HepG2 (cell line): ENCODE data around the gene KCNMB2. TPM values are rescaled to one million over a fixed set of nuclear protein-coding genes. Genes with fewer than 3 reads are reported as not detected.

Source experiments
- ATAC-seq: fragments of 200-7000 bp; cut with Tn5 transposase; 3 replicates; pipeline ENCODE4 v1.9.1; 2020; ENCODE audit warnings: mild to moderate bottlenecking, moderate library complexity
- BruUV-seq: library from RNA; stranded (reverse); fragments of 400-500 nt; replicated peaks from 2 replicates; lab custom pipeline; 2021; lab: Mats Ljungman, UMichigan
- CTCF ChIA-PET: fragments of 300-600 bp; formaldehyde crosslinking; extraction: SDS; loops from one replicate; lab custom pipeline; 2021; ENCODE audit warnings: low total read pairs, inconsistent platforms, low intra/inter-chr PET ratio; lab: Yijun Ruan, JAX
- POLR2A ChIA-PET: fragments of 350-600 bp; sonication (Branson Sonifier 250); formaldehyde crosslinking; loops from one replicate; lab custom pipeline; 2020; ENCODE audit warnings: antibody characterized with exemption, inconsistent platforms; lab: Yijun Ruan, JAX
- DNase-seq: peaks from one replicate; pipeline ENCODE4 v3.0.0-alpha.2; 2015; ENCODE audit warnings: low spot score
- FAIRE-seq: peaks from 3 replicates; lab custom pipeline; 2011; peaks lifted over from hg19 to GRCh38; lab: Jason Lieb, UNC
- H2AFZ ChIP-seq: one replicate; pipeline ENCODE4 v1.6.1; 2011; ENCODE audit warnings: low read length, inconsistent platforms
- H3K27ac ChIP-seq: fragments of 300-600 bp; 3 replicates; pipeline ENCODE4 v1.8.0; 2011; ENCODE audit warnings: mixed run types, mild to moderate bottlenecking, mixed read lengths, low read length, inconsistent platforms; ENCODE audit not compliant: insufficient read depth; ENCODE audit errors: extremely low read length
- H3K27me3 ChIP-seq, 2 experiments: fragments of 200-600 bp in 1 of 2; 2 replicates in 1 of 2; 3 replicates in 1 of 2; pipeline versions ENCODE4 v1.6.0 to v1.8.0; 2011; ENCODE audit warnings: low read length in 2 of 2, mild to moderate bottlenecking in 2 of 2, moderate library complexity in 2 of 2, inconsistent platforms in 1 of 2; ENCODE audit not compliant: insufficient read depth in 2 of 2, control insufficient read depth in 1 of 2
- H3K36me3 ChIP-seq, 2 experiments: fragments of 200-600 bp in 1 of 2; replicated peaks in 1 of 2; 2 replicates in 1 of 2; 3 replicates in 1 of 2; pipeline versions ENCODE4 v1.5.1 to v1.8.0; 2011; ENCODE audit warnings: low read length in 2 of 2, inconsistent platforms in 1 of 2; ENCODE audit not compliant: insufficient read depth in 2 of 2, control insufficient read depth in 1 of 2
- H3K4me1 ChIP-seq: 2 replicates; pipeline ENCODE4 v1.5.1; 2012; ENCODE audit warnings: low read length, inconsistent platforms; ENCODE audit not compliant: insufficient read depth
- H3K4me2 ChIP-seq: 2 replicates; pipeline ENCODE4 v1.6.0; 2011; ENCODE audit warnings: low read depth, low read length, inconsistent platforms
- H3K4me3 ChIP-seq, 3 experiments: fragments of 200-600 bp in 1 of 3; sonication (generic), shearing (Covaris generic) in 1 of 3; replicated peaks in 1 of 3; 2 replicates each; pipeline ENCODE4 v1.5.1; 2011 to 2016; ENCODE audit warnings: low read length in 3 of 3, inconsistent platforms in 2 of 3, low read depth in 2 of 3, mild to moderate bottlenecking in 2 of 3, control low read depth in 1 of 3, mixed read lengths in 1 of 3; ENCODE audit not compliant: insufficient read depth in 1 of 3
- H3K79me2 ChIP-seq: one replicate; pipeline ENCODE4 v1.6.1; 2011; ENCODE audit warnings: low read length, inconsistent platforms; ENCODE audit not compliant: insufficient read depth
- H3K9ac ChIP-seq: 2 replicates; pipeline ENCODE4 v1.6.0; 2011; ENCODE audit warnings: mild to moderate bottlenecking, low read depth, low read length, inconsistent platforms; ENCODE audit not compliant: insufficient read depth
- H3K9me3 ChIP-seq: 2 replicates; pipeline ENCODE4 v1.5.1; 2012; ENCODE audit warnings: mild to moderate bottlenecking, low read length
- H4K20me1 ChIP-seq: 2 replicates; pipeline ENCODE4 v1.6.0; 2011; ENCODE audit warnings: inconsistent platforms, mild to moderate bottlenecking, low read length, moderate library complexity; ENCODE audit not compliant: insufficient read depth
- REST ChIP-seq, 2 experiments: IDR thresholded peaks; 2 replicates each; pipeline ENCODE4 v1.6.1; 2011 to 2012; ENCODE audit warnings: low read length in 2 of 2, borderline replicate concordance in 1 of 2, low read depth in 1 of 2, mild to moderate bottlenecking in 1 of 2, moderate library complexity in 1 of 2
- TRIM24 ChIP-seq: sonication (generic); formaldehyde crosslinking; IDR thresholded peaks from 2 replicates; pipeline ENCODE4 v1.8.0; 2022; ENCODE audit warnings: mild to moderate bottlenecking, missing genetic modification reagents
- ZNF546 ChIP-seq: sonication (generic); formaldehyde crosslinking; conservative IDR thresholded peaks from 2 replicates; pipeline ENCODE4 v1.8.1; 2023; ENCODE audit warnings: mild to moderate bottlenecking, missing genetic modification reagents
- ZNF549 ChIP-seq: sonication (generic); formaldehyde crosslinking; IDR thresholded peaks from 2 replicates; pipeline ENCODE4 v1.5.0; 2020; ENCODE audit warnings: missing genetic modification reagents
- WGBS: methylation state at CpG from one replicate; pipeline ENCODE4 v1.1.6; 2017; ENCODE audit warnings: low lambda C conversion rate; 5-methylcytosine and 5-hydroxymethylcytosine counted together
- in situ Hi-C: cut with HindIII; loops from 2 replicates; pipeline ENCODE4 v1.10.0; 2017; ENCODE audit warnings: low pct_unique_long_range_greater_than_20kb; ENCODE audit not compliant: extremely low pct_ligation_motif_present
- intact Hi-C: fragments of 100-400 bp; cut with micrococcal nuclease; formaldehyde crosslinking; loops from one replicate; pipeline ENCODE4 v1.10.0; 2022; ENCODE audit not compliant: unreplicated experiment
- polyA plus RNA-seq, 8 experiments: library from polyadenylated mRNA; depleted of rRNA in 3 of 8; stranded (reverse) in 7 of 8; unstranded in 1 of 8; fragments of >200 nt; fragmentation: Illumina TruSeq in 4 of 8; extraction: Trizol in 4 of 8; gene quantifications; 2 replicates each; pipeline versions ENCODE4 v1.2.1 to v1.2.3, GENCODE V29; 2011 to 2016; ENCODE audit warnings: low read depth in 4 of 8, missing spikeins in 1 of 8, mixed read lengths in 1 of 8; ENCODE audit not compliant: insufficient read depth in 1 of 8
- total RNA-seq, 5 experiments: library from RNA; depleted of rRNA; stranded (reverse); fragments of >200 nt; fragmentation: Illumina TruSeq; extraction: Trizol; gene quantifications; 2 replicates each; pipeline ENCODE4 v1.2.3, GENCODE V29; 2016; ENCODE audit warnings: low read depth in 1 of 5
- TF ChIP-seq, protein P1 (sequence below): sonication (generic); formaldehyde crosslinking; IDR thresholded peaks from 2 replicates; pipeline ENCODE4 v1.5.1; 2020; ENCODE audit warnings: mild to moderate bottlenecking, missing genetic modification reagents, borderline replicate concordance

The KCNMB2 gene
- total and polyA plus RNA-seq, 2 of the 13 experiments (the other 11 are each of a cell fraction or from before 2014, with no cell fraction given): not detected

DNA sequence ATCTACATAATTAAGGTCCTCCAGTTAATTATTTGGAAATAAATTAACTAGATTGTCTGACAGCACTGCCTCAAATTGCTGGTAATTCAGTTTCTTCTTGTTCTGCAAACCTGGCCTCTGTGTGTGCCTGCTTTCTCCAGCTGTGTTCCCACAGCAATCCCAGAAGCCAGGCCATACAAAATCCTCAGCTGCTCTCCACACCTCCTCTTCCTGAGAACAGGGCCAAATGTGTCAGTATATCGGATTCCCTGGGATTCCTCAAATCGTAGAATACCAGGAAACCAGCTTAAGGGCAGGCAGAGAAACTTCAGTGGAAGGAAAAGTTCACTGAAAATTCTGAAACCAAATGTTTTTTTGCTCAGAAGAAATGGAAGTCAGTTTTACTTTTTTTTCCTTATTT lies 273.9 kb downstream of the KCNMB2 start:
- no peak for ATAC-seq
- no TSS peak for BruUV-seq
- Histone ChIP-seq H3K27me3 (no peaks in the 10 kb centered on the region), H4K20me1 (no peaks in the 10 kb centered on the region), H3K9ac (no peak overlapping the region), H2AFZ (no peak overlapping the region), H3K4me1 (no peaks in the 10 kb centered on the region)
- POLR2A ChIA-PET: no interaction called here
- DNase-seq: no peak
- intact Hi-C loops: no loop called here
- 5% methylated on average over 2 of the region's 2 CpGs for WGBS
- TF ChIP-seq ZNF546 (CRISPR knock-in tag) (no peak), TRIM24 (CRISPR knock-in tag) (no peak)
- TF ChIP-seq, all 625 proteins: peak for 0
- Histone ChIP-seq H3K9me3 (no peaks in the 10 kb centered on the region), H3K4me3 (no peak overlapping the region), H3K4me2 (no peak overlapping the region), H3K79me2 (no peaks in the 10 kb centered on the region), H3K36me3 (no peaks in the 10 kb centered on the region), H3K27ac (no peak overlapping the region)
- CTCF ChIA-PET: no interaction called here
- no peak for FAIRE-seq
- in situ Hi-C loops: no loop called here

DNA sequence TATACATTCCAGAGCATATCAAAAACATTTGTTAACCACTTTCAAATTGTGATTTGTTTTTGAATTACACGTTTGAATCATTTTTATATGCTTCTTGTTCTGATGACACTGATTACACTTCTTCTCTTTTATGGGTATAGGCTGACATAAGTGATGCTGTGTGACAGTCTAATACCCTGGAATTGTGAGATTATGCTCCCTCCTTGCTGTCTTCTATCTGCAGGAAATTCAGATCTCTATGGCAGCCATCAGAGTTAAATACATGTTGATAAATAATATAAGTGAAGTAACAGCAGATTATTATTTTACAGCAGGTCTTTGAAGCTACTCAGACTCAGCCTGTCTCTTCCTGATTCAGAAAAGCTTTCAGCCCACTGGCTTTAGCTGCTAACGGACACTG lies 286.5 kb downstream of the KCNMB2 start:
- Histone ChIP-seq H3K27ac (no peak overlapping the region), H3K4me3 (no peak overlapping the region), H3K4me2 (no peak overlapping the region), H3K9me3 (no peaks in the 10 kb centered on the region), H4K20me1 (no peaks in the 10 kb centered on the region), H3K9ac (no peak overlapping the region), H2AFZ (no peak overlapping the region), H3K27me3 (no peaks in the 10 kb centered on the region), H3K36me3 (no peaks in the 10 kb centered on the region), H3K4me1 (no peaks in the 10 kb centered on the region), H3K79me2 (no peaks in the 10 kb centered on the region)
- in situ Hi-C loops: no loop called here
- DNase-seq: no peak
- 16% methylated on average over 2 of the region's 2 CpGs for whole genome bisulfite sequencing
- ChIA-PET CTCF (no interaction called here), POLR2A (no interaction called here)
- no peak for FAIRE-seq
- ATAC-seq: no peak
- BruUV-seq: no TSS peak
- intact Hi-C loops: no loop called here
- TF ChIP-seq REST (IDR thresholded peaks at IDR 0.05; ENCODE audit: borderline replicate concordance in 1 of 2, low read depth in 1 of 2, low read length in 2 of 2) (no peak), ZNF549 (CRISPR knock-in tag) (no peak)
- TF ChIP-seq, protein P1, sequence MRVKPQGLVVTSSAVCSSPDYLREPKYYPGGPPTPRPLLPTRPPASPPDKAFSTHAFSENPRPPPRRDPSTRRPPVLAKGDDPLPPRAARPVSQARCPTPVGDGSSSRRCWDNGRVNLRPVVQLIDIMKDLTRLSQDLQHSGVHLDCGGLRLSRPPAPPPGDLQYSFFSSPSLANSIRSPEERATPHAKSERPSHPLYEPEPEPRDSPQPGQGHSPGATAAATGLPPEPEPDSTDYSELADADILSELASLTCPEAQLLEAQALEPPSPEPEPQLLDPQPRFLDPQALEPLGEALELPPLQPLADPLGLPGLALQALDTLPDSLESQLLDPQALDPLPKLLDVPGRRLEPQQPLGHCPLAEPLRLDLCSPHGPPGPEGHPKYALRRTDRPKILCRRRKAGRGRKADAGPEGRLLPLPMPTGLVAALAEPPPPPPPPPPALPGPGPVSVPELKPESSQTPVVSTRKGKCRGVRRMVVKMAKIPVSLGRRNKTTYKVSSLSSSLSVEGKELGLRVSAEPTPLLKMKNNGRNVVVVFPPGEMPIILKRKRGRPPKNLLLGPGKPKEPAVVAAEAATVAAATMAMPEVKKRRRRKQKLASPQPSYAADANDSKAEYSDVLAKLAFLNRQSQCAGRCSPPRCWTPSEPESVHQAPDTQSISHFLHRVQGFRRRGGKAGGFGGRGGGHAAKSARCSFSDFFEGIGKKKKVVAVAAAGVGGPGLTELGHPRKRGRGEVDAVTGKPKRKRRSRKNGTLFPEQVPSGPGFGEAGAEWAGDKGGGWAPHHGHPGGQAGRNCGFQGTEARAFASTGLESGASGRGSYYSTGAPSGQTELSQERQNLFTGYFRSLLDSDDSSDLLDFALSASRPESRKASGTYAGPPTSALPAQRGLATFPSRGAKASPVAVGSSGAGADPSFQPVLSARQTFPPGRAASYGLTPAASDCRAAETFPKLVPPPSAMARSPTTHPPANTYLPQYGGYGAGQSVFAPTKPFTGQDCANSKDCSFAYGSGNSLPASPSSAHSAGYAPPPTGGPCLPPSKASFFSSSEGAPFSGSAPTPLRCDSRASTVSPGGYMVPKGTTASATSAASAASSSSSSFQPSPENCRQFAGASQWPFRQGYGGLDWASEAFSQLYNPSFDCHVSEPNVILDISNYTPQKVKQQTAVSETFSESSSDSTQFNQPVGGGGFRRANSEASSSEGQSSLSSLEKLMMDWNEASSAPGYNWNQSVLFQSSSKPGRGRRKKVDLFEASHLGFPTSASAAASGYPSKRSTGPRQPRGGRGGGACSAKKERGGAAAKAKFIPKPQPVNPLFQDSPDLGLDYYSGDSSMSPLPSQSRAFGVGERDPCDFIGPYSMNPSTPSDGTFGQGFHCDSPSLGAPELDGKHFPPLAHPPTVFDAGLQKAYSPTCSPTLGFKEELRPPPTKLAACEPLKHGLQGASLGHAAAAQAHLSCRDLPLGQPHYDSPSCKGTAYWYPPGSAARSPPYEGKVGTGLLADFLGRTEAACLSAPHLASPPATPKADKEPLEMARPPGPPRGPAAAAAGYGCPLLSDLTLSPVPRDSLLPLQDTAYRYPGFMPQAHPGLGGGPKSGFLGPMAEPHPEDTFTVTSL (CRISPR knock-in tag): no peak
